Cerebellar nuclear complex (tissue), 1 donor: ENCODE measurements around the gene TXNL4B.

Source experiments
- DNase-seq, 2 experiments: peaks; one replicate each; lab custom pipeline; 2025; lab: John Stamatoyannopoulos, UW

The TXNL4B gene

GRCh38 chr16:72093448-72094265 is at the start of gene TXNL4B, which contains the start of gene DHX38:
TXNL4B (minus strand) TSS chr16:72093620; CDS start chr16:72090749, 2,871 bp downstream.
DHX38 (plus strand) TSS chr16:72093847; CDS start chr16:72096158, 2,311 bp downstream.
- DNase-seq = peak; percentile 97 to 100

- DNase-seq = no peak
Observed at GRCh38 chr16:72142476-72142875, 49.1 kb upstream of the TXNL4B start.

- DNase-seq = no peak
Observed at GRCh38 chr16:72139908-72140307, 46.5 kb upstream of the TXNL4B start.

- no peak for DNase-seq
Observed at GRCh38 chr16:72138064-72138572, 44.7 kb upstream of the TXNL4B start.

GRCh38 chr16:72137380-72138063 is 44.1 kb upstream of the TXNL4B start:
- no peak for DNase-seq

- DNase-seq = no peak
Observed at GRCh38 chr16:72134507-72134906, 41.1 kb upstream of the TXNL4B start.

- no peak for DNase-seq
Observed at GRCh38 chr16:72132726-72133125, 39.3 kb upstream of the TXNL4B start.

- DNase-seq = no peak
Observed at GRCh38 chr16:72131036-72131435, 37.6 kb upstream of the TXNL4B start.

GRCh38 chr16:72129976-72130656 is 36.7 kb upstream of the TXNL4B start:
- DNase-seq = no peak

GRCh38 chr16:72128701-72129100 is 35.3 kb upstream of the TXNL4B start:
- DNase-seq = no peak

- DNase-seq = no peak
Observed at GRCh38 chr16:72126429-72126765, 33.0 kb upstream of the TXNL4B start.

GRCh38 chr16:72125635-72126428 is 32.4 kb upstream of the TXNL4B start:
- DNase-seq = no peak

GRCh38 chr16:72124761-72125634 is 31.6 kb upstream of the TXNL4B start:
- no peak for DNase-seq

- DNase-seq = no peak
Observed at GRCh38 chr16:72124148-72124547, 30.7 kb upstream of the TXNL4B start.

GRCh38 chr16:72123426-72123825 is 30.0 kb upstream of the TXNL4B start:
- DNase-seq = no peak

GRCh38 chr16:72122916-72123315 is 29.5 kb upstream of the TXNL4B start:
- DNase-seq = no peak

- no peak for DNase-seq
Observed at GRCh38 chr16:72122308-72122707, 28.9 kb upstream of the TXNL4B start.

- DNase-seq = no peak
Observed at GRCh38 chr16:72120026-72120425, 26.6 kb upstream of the TXNL4B start.

- DNase-seq = no peak
Observed at GRCh38 chr16:72113616-72113945, 20.2 kb upstream of the TXNL4B start.

GRCh38 chr16:72112906-72113615 is 19.6 kb upstream of the TXNL4B start:
- DNase-seq = no peak
